HG02884 (cell line): ENCODE results near the gene CNTN5.

Experiments used
- ATAC-seq: cut with Tn5 transposase; IDR thresholded peaks from one replicate; pipeline ENCODE4 v1.9.1; 2021; ENCODE audit warnings: mild to moderate bottlenecking, moderate library complexity; ENCODE audit not compliant: unreplicated experiment

The CNTN5 gene

DNA sequence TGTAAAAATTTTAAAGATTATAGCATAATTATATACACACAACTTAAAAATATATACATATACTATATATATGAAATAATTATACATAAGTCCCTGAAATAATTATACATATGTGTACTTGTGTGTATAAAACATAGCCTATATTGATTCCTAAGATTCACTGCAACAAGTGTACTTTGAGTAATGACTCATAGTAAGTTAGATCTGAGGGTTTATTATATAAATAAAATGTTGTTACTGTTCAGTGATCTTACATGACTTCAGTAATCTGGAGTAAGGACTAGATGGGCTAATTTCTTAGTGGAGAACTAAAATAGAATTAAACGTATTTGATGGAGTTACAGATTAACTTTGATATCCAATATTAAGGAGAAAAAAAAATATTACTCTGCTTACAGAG is 350.5 kb downstream of the CNTN5 start:
- no peak for ATAC-seq

DNA sequence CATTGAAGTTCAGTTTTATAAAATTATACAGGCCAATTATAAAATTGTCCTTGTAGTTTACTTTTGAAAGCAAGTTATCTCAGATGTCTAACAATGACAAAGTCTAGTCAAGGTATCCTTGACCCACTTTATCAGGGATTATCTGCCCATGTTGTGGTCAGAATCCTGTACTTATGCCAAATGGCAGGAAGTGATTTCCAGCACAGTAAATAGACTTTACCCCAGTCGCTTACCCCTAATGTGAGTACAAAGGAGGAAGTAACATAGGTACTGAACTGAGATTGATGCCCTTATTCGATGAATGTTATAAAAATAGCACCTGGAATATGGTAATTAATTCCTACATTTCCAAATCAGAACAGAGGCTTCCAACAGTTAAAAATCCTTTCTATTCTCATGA is 355.7 kb downstream of the CNTN5 start:
- ATAC-seq: no peak

DNA sequence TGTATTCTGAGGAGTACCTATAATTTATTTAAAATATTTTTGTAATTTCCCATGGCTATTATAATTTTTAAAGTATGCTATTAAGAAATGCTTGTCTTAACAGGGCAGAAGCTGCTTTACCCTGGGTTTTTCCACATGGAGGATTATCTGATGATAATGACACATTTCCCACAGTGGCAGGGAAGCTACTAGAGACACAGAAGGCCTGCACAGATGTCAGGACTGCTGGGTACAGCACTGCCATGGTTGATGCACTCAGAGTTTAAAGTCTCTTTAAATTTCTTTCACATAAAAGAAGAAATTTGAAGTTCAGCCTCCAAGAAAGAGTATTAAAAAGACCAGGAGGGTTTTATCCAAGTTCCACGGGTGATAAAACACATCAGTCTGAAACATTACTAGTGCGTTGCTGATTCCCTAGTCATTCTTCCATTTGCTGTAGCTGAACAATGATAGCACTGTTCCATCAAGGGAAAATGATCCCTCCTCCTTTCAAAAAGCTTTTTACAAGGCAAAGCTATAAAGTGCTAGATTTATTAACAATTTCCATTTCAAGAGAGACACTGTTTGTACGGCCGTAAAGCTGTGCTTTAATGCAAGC is 363.0 kb downstream of the CNTN5 start:
- ATAC-seq: no peak

DNA sequence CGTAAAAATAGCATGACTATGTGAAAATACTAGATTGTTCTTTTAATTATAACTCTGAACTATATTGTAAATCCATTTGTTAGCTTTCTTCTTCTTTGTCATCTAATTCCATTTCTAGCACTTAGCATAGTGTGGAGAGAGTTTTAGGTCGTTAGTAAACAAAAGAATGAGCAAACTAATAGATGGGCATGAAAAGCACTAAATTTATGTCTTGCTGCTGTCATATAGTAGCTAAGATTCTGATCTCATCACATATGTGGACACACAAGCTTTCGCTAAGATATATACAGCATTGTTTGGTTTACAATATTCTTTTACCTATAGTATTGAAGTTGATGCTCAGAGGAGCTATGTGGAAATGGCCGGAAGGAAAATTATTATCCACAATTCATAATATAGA is 370.5 kb downstream of the CNTN5 start:
- ATAC-seq: no peak

DNA sequence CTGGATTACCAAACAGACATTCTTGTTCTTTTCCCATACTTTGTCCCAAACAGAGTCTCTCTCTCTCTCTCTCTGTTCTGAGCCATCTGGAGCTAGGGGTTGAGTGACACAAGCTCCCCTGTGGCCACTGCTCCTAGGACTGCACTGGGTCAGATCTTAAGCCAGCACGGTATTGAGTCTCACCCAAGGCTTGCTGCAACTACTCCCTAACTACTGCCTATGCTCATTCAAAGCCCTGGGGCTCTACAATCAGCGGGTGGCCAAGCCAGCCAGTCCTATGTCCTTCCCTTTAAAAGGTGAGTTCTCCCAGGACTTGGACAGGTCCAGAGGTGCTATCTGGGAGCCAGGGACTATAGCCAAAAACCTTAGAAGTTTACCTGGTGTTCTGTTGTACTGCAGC is 385.6 kb downstream of the CNTN5 start:
- ATAC-seq: no peak

DNA sequence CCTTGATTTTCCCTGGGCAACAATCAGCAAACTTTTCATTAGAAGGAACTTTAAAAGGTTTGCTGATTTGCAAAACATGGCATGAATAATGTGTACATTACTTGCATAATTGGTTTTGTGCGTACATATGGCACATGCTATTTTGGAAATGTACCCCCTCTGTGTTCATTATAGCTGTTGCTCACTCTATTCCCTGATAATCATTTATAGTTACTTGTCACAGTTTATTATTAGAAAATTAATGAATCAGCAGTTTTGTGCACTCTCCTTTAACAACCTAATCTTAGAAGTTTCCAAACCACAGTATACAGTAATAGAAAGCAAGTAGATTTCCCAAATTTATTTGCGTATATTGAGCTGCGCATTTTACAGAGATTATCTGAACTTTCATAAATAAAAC is 389.9 kb downstream of the CNTN5 start:
- no peak for ATAC-seq

DNA sequence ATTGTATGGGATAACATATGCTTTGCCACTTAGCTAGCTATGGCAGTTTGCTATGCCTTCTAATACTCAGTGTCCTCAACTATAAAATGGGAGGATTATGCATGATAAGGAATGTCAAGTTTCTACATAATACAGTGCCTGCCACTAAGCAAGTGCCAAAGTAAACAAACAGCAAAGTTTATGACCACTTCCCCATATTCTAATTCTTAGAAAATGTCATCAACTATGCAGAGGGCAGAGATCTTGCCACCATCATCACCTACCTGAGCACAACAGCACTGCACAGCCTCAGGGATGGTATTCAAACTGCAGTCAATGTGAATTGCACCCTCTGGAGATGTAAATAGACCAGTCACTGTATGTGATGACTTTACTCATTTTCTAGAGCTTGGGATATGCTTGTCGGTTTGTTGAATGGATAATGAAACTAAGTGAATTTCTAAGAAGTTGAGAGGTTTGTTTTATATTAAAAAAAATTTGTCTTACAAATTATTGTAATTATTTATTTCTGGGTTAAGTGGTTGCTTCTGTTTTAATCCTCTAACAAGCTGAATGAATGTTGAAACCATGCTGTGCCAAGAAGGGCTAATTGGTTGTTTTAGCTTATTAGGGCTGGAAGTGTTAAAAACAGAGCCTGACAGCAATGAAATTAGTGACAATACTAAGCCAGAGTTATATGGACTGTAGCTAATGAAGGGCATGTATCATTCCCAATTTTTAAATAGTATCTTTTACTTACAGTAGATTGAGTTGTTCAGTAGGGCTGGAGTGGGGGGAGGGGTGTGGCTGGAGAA is 398.4 kb downstream of the CNTN5 start:
- no peak for ATAC-seq

DNA sequence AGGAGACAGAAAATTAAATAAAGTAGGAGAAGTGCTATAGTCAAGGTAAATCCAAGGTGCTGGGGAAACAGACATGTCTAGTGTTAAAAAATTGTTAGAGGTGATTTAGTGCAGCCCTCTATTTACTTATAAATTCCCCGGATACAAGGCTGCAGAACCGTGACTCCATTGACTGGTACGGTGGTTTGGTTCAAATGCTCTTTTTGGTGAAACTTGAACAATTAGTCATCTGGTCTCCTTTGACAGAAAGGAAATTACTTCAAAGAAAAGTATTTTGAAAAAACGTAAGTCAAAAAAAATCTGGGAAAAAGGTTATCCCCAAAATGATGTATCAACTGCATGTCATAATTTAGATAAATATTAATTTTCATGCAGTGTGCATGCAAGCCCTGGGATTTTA is 399.2 kb downstream of the CNTN5 start:
- no peak for ATAC-seq

DNA sequence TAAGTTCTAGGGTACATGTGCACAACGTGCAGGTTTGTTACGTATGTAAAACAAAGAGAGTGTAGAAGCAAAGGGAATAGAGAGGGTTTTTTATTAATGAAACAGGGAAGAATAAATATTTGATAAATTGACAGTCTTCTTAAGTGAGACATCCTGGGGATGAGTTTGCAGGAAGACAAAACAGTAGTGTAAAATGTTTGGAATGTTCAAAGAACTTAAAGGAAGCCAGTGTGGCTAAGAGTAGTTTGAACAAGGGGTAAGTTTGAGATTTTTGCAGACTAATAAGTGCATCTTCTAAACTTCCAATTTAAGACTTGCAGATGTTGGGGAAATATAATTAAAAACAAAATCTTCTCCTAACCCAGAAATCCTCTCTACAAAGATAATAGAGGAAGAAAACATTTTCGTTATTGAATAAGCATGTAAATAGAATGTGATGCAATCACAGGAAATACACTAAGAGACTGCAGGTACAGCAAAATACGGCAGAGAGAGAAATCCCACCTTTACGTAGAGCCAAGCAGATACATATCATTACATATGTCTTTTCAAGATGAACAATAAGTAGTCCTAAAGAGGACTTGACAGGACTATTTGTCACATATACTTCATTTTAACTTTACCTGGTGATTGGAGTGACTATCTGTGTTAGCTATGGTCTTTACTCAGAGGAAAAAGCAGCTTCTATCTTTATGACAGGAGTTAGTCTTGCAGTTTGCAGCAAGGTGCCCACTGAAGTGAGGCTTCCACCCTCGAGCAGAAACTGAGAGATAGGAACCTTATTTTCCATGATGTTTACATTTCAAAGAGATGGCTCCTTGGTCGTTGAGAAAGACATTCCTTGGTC is 402.1 kb downstream of the CNTN5 start:
- no peak for ATAC-seq

DNA sequence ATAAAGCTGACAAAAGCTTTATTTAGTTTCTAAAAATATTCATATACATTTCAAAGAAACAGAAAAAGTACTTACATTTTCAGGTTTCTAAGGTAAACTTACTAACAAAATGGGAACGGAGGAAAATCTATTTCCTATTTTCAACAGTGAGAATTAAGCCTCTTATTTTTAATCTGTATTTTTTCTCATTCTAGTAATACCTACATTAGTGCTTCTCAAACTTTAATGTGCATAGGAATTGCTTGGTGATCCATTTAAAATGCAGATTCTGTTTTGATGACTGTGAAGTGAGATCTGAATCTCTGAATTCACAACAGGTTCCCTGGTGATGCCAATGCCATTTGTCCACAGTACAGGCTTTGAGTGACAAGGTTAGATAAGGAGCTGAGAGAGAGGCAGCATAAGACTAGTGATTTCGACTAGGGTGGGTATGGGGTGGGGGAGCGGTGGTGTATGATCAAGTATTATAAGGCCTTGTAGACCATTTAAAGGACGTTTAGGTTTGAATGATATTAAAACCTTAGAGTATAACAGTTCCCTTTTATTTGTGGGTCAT is 402.8 kb downstream of the CNTN5 start:
- ATAC-seq: no peak

DNA sequence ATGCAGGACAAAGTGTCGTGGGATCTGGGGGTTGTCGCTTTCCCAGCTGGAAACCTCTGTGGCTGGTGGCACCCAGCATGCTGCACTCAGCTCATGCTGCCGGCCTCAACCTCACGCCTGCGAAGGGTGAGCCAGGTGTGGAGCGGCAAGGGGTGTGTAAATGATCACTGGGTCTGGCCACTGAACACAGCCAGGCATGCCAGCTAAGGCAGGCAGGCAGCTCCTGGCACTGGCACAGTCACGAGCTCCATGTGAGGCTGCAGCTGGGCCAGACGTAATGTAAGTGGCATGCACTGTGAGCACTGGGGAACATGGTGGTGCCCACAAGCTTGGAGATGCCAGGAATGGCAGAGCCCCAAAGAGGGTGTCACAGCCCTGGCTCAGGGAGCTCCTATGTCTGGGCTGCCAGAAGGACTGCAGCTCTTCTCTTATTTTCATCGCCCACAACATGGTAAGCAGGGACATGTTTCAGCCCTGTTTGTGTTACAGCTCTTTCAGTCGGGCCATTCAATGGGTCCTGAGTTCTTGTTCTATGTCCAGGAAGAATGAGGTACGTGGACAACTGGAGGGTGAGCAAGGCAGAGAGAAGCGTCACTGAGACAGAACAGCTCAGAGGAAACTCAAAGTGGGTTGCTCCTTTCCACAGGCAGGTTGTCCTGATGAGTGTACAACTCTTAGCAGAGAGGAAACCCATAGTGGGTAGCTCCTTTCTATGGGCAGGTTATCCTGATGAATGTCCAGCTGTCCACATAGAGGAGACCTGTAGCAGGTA is 403.8 kb downstream of the CNTN5 start:
- no peak for ATAC-seq

DNA sequence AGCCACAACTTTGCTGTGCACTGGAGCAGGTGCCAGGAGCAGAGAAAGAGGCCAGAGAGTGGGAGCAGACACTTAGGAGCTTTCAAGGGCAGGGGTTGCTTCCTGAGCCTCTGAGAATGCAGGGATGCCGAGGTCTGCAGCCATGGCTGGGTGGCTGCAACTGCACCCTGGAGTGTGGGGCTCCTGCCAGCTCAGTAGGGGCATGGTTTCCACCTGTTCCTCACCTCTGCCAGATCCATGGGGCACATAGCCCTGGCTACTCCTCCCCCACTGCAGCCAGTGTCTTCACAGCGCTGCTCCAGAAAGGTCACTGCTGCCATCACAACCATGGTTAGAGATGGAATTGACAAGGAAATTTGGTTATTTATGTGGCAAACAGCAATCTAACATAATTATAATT is 404.8 kb downstream of the CNTN5 start:
- no peak for ATAC-seq

DNA sequence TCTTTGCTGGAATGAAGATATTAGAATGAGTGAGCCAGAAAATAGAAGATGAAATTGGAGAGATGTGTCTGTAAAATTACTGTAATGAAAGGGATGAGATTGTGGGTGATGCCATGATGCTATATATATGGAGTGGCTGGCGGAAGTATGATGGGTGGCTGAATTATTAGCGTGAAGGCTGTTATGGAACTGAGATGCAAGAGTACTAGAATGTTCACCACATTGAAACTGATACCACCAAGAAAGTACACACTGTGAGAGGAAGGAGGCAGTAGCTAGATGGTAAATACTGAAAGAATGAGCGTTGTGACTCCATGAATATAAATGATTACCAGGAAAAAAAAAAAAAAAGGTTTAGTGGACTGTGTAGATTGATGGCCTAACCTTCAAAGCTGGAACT is 411.9 kb downstream of the CNTN5 start:
- ATAC-seq: no peak

DNA sequence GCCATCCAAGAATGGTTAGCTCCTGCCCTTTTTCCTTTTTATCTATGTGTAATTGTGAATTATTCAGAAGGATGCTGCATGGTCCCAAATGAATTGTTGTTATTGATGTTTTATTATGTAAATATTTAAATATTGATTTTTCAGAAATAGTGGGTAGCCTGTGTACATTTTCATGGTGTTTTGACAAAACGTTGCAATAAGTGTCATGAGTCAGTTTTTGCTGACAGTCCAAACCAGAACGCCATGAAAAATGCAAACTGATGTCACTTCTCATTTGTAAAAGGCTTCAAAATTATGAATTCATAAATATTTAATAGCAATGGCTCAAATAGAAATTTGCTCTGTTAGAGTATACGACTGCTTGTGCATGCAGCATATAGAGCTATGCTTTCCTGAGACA is 422.5 kb downstream of the CNTN5 start:
- no peak for ATAC-seq

DNA sequence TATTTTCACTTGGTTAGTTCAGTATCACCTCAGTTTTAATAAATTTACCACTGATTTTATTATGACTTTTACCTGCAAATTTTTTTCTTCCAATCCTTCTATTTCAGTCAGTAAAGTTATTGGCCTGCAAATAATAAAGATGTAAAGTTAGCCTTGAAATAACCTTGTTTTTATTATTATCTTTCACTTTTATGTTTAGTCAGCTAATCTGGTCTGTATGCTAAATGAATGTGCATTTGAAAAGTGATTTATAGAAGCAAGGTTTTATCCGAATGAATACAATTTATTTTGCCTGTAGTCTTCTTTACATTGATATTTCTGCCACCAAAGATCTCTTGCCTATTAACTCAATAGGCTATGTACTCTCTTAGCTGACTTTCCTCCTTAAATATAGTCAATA is 425.7 kb downstream of the CNTN5 start:
- ATAC-seq: no peak

DNA sequence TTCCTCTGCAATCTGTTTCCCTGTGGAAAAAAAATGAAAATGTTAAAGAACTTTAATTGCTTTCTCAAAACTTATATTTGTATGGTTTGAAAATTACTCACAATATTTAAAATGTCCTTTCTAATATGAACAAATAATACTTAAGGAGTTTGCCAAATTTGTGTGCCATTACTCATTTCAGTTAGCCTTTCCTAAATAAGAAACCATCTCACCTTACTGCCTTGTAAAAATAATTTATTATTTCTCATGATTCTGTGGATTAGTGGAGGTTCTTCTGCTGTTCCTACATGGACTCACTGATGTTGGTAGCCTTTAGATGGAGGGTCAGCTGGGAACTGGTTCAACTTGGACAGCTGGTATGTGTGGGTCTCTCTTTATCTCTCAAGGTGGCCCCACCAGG is 428.6 kb downstream of the CNTN5 start:
- ATAC-seq: no peak

DNA sequence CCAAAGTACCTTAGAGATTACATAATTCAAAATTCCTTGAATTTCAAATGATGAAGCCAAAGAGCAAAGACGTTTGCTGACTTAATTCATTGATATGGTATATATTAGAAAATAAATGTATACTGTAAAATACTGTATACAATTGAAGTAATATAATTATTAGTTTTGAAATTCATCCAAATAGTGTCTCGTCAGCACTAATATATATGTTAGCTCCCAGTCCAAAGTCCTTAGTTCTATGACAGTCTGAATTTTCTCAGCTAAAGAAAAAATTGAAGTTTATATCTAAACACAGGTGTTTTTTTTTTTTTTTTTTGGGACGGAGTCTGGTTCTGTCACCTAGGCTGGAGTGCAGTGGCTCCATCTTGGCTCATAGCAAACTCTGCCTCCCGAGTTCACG is 431.3 kb downstream of the CNTN5 start:
- no peak for ATAC-seq

DNA sequence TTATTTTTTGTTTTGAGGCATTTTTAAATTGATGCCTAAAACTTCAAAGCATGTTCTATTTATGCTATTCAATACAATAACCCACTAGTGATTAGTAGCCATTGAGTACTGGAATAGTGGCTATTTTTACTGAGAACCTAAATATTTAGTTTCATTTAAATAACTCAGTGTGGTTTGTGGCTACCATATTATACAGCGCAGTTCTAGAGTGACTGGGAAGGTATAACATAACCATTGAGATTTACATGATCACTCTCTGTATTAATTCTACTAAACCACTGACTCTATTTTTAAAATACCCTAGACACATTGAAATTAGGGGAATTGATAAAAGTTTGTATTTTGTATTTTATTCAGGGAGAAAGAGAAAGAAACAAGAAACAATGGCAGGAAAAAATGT is 441.2 kb downstream of the CNTN5 start:
- ATAC-seq: no peak

DNA sequence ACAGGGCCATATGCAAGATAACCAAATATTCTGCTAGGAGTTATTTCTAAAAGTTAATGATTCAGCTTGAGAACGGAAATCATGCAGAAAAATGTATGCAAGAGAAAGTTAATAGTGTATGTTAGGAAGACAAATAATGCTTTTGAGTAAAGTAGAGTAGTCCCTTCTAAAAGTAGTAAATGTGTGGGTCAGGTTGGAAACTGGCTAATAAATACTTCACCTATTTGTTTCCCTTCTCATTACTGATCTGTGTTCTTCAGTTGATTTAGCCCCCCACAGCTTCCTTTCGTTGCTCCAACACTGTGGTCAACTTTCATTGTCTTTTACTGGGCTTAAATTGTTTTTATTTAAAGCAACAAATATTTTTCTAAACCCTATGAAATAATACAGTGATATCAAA is 444.2 kb downstream of the CNTN5 start:
- ATAC-seq: no peak

DNA sequence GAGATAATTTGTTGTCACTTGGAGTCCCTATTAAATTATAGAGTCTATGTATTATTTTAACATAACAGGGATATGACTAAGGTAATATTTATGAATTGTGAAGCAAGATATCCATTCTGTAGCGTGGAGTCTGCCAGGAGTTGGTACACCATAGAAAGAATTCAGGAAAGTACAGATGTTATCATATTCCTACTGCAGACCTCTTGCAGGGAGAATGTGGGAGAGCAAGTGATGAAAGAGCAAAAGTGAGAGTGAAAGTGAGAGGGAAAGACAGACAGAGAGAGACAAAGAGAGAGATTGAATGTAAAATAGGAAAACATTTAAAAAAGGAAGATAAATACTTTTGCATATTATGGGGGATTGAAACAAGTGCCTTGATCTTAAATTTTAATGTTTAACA is 468.8 kb downstream of the CNTN5 start:
- no peak for ATAC-seq

DNA sequence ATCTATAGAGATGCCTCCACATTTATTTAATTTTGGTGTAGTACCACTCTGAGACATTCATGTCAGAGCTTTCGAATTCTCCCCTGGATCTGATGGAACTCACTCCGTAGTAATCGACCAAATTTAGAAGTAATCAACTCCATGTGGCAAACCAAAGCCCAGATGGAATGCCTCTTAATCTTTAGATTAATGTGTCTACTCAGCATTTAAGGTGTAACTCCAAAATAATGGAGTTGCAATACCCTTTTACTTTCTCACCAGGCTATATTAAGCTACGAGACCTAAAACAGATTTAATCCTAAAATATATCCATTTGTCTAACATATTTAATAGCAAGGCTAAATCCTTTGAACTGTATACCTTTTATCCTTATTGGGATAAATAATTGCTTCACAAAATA is 473.3 kb downstream of the CNTN5 start:
- ATAC-seq: no peak
